EL (cell line): ENCODE measurements around the gene ZNF583.

ENCODE experiments used
- DNase-seq: peaks from one replicate; pipeline ENCODE4 v3.0.0-alpha.2; 2016

ZNF583 gene

GRCh38 chr19:56403764-56404704 lies at the start of gene ZNF583:
Gene ZNF583, plus strand, starts transcription at chr19:56404332. Its CDS starts 2,783 bp downstream, at chr19:56407115.
- DNase-seq = peak; percentile 96

GRCh38 chr19:56355517-56355916 lies 48.6 kb upstream of the ZNF583 start:
- DNase-seq = no peak

- no peak for DNase-seq
Observed at GRCh38 chr19:56356944-56357343, 47.2 kb upstream of the ZNF583 start.

GRCh38 chr19:56360841-56361240 lies 43.3 kb upstream of the ZNF583 start:
- DNase-seq = no peak

GRCh38 chr19:56367829-56368711 lies 36.1 kb upstream of the ZNF583 start:
- DNase-seq = peak; percentile 91

- DNase-seq = no peak
Observed at GRCh38 chr19:56369886-56370676, 34.1 kb upstream of the ZNF583 start.

GRCh38 chr19:56372281-56372680 lies 31.9 kb upstream of the ZNF583 start:
- DNase-seq = no peak

GRCh38 chr19:56377105-56377924 lies 26.8 kb upstream of the ZNF583 start:
- peak; percentile 25 for DNase-seq

- peak; percentile 58 for DNase-seq
Observed at GRCh38 chr19:56383826-56384605, 20.1 kb upstream of the ZNF583 start.

GRCh38 chr19:56393119-56394012 lies 10.8 kb upstream of the ZNF583 start, which contains the start of gene ZNF582:
Gene ZNF582, minus strand, starts transcription at chr19:56393534. Its CDS starts 1,782 bp downstream, at chr19:56391752.
- peak; percentile 94 for DNase-seq

- DNase-seq = no peak
Observed at GRCh38 chr19:56398809-56399208, 5.3 kb upstream of the ZNF583 start.

- DNase-seq = no peak
Observed at GRCh38 chr19:56400485-56400884, 3.6 kb upstream of the ZNF583 start.

GRCh38 chr19:56403261-56403660 lies 871 bp upstream of the ZNF583 start:
- no peak for DNase-seq

GRCh38 chr19:56404705-56405056 lies 549 bp downstream of the ZNF583 start:
- no peak for DNase-seq

- DNase-seq = no peak
Observed at GRCh38 chr19:56405062-56405461, 930 bp downstream of the ZNF583 start.

GRCh38 chr19:56423276-56423984 lies 19.3 kb downstream of the ZNF583 start:
- no peak for DNase-seq

- no peak for DNase-seq
Observed at GRCh38 chr19:56423985-56424353, 19.8 kb downstream of the ZNF583 start.

- DNase-seq = no peak
Observed at GRCh38 chr19:56441206-56441792, 37.2 kb downstream of the ZNF583 start.

GRCh38 chr19:56474308-56474707 lies 70.2 kb downstream of the ZNF583 start:
- no peak for DNase-seq
